Ovary (tissue), 9 donors: ENCODE data around the gene TBX2. TPM values are rescaled to one million over a fixed set of nuclear protein-coding genes. Genes with fewer than 3 reads are reported as not detected.
A peak's percentile ranks its signal among the peaks of the same experiment; 100 is the strongest.

Experiments
- DNase-seq, 5 donors: peaks; one replicate each; pipeline ENCODE4 v3.0.0-alpha.2; 2019 to 2020
- H3K27ac ChIP-seq, 2 donors: fragments of 200-600 bp; one replicate each; pipeline versions ENCODE4 v1.5.1 to v1.8.0; 2019 to 2022
- H3K27me3 ChIP-seq: fragments of 200-600 bp; one replicate; pipeline ENCODE4 v1.8.0; 2022
- H3K36me3 ChIP-seq: fragments of 200-600 bp; sonication (generic); one replicate; pipeline ENCODE4 v1.5.1; 2019
- H3K4me1 ChIP-seq: one replicate; pipeline ENCODE4 v1.8.1; 2013; ENCODE audit warnings: mild to moderate bottlenecking, moderate library complexity; ENCODE audit not compliant: insufficient read depth
- H3K4me3 ChIP-seq: fragments of 200-600 bp; sonication (generic); one replicate; pipeline ENCODE4 v1.5.1; 2017
- H3K9me3 ChIP-seq, 2 donors: fragments of 200-600 bp in 1 of 2; sonication (generic) in 1 of 2; one replicate each; pipeline versions ENCODE4 v1.5.1 to v1.8.1; 2013 to 2019; ENCODE audit warnings: mild to moderate bottlenecking in 1 of 2, moderate library complexity in 1 of 2
- EP300 ChIP-seq: sonication (generic); formaldehyde crosslinking; IDR thresholded peaks from one replicate; pipeline ENCODE4 v1.6.1; 2017; ENCODE audit warnings: antibody characterized with exemption
- POLR2A ChIP-seq: fragments of 450-650 bp; IDR thresholded peaks from one replicate; pipeline ENCODE4 v1.6.1; 2017; ENCODE audit warnings: antibody characterized with exemption, mild to moderate bottlenecking, moderate library complexity
- WGBS, 3 donors: extraction: QIAGEN DNeasy Blood & Tissue Kit in 1 of 3; methylation state at CpG; one replicate each; pipeline versions ENCODE4 v1.1.5 to v1.1.7; 2013 to 2017; 5-methylcytosine and 5-hydroxymethylcytosine counted together
- intact Hi-C, 4 donors: fragments of 100-400 bp; cut with DNase I; formaldehyde crosslinking; loops; one replicate each; pipeline versions ENCODE4 v1.11.0 to v1.15.1; 2022 to 2023
- polyA plus RNA-seq, 2 donors: library from polyadenylated mRNA; stranded (reverse); fragments of 200-250 nt in 1 of 2; fragments of 350-450 nt in 1 of 2; fragmentation: Illumina TruSeq in 1 of 2; extraction: RNeasy Lipid Tissue Mini Kit (QIAGEN cat#74804) in 1 of 2; gene quantifications; one replicate each; pipeline ENCODE4 v1.2.3, GENCODE V29; 2013 to 2014
- total RNA-seq, 7 donors: library from RNA; depleted of rRNA in 2 of 7; stranded (reverse); fragments of >200 nt in 2 of 7; fragmentation: NEBNext Ultra II Directional in 3 of 7; extraction: Animal tissue kit (Norgen Biotek cat#: 25700) in 3 of 7; gene quantifications; one replicate each; pipeline versions ENCODE4 v1.1.0 to v1.2.4, GENCODE V29; 2016 to 2023
- TF ChIP-seq, protein P1 (sequence below), 3 donors: fragments of 450-650 bp in 2 of 3; fragments of 200-600 bp in 1 of 3; IDR thresholded peaks; one replicate each; pipeline versions ENCODE4 v1.5.1 to v1.8.0; 2016 to 2022; ENCODE audit warnings: antibody characterized with exemption in 3 of 3, mild to moderate bottlenecking in 1 of 3
- donor health status: DM: no; HTN: no; CAD: no; lungs with moderate emphysema.
- donor health status: DM: no; HTN: no; CAD: no.
- donor health status: Bipolar disorder and iron deficiency.
- donor health status: DM: yes; HTN: yes; CAD: no.
- donor health status: DM: no; HTN: no; CAD: no.
- donor health status: DM: yes; HTN: yes; CAD: no.

Gene TBX2
- total and polyA plus RNA-seq, 9 donors: 4.8 to 22.2 (median 16.0) TPM

GRCh38 chr17:61416211-61416539 is 16.5 kb downstream of the TBX2 start:
- TF ChIP-seq, protein P1, sequence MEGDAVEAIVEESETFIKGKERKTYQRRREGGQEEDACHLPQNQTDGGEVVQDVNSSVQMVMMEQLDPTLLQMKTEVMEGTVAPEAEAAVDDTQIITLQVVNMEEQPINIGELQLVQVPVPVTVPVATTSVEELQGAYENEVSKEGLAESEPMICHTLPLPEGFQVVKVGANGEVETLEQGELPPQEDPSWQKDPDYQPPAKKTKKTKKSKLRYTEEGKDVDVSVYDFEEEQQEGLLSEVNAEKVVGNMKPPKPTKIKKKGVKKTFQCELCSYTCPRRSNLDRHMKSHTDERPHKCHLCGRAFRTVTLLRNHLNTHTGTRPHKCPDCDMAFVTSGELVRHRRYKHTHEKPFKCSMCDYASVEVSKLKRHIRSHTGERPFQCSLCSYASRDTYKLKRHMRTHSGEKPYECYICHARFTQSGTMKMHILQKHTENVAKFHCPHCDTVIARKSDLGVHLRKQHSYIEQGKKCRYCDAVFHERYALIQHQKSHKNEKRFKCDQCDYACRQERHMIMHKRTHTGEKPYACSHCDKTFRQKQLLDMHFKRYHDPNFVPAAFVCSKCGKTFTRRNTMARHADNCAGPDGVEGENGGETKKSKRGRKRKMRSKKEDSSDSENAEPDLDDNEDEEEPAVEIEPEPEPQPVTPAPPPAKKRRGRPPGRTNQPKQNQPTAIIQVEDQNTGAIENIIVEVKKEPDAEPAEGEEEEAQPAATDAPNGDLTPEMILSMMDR (IDR thresholded peaks at IDR 0.05): no peak
- no peak for TF ChIP-seq EP300
- TF ChIP-seq POLR2A: no peak
- intact Hi-C loops: loop anchor here in 3 of 4 donors (10.0 kb wide), 5 partner anchors 139 to 649 kb away; partner anchors contain the start of genes INTS2 (in 1 of the 3) and MED13 (in 1 of the 3)
- no peaks in the 10 kb centered on the region for H3K9me3 ChIP-seq
- no peaks in the 10 kb centered on the region for H3K36me3 ChIP-seq
- H3K27me3 ChIP-seq: no peaks in the 10 kb centered on the region
- H3K4me1 ChIP-seq: peaks cover 9% of the 10 kb centered on the region
- no peak overlapping the region for H3K4me3 ChIP-seq
- peak overlapping the region in 1 of 2 donors; percentile 39 for H3K27ac ChIP-seq
- DNase-seq: no peak
- WGBS, 3 donors: 74 to 88% (median 84%) methylated on average over 6 of the region's 6 CpGs

- H3K27ac ChIP-seq: peak overlapping the region in 1 of 2 donors; percentile 39
- no peak overlapping the region for H3K4me3 ChIP-seq
- intact Hi-C loops: loop anchor here in 3 of 4 donors (10.0 kb wide), 5 partner anchors 138 to 648 kb away; partner anchors contain the start of genes INTS2 (in 1 of the 3) and MED13 (in 1 of the 3)
- 16 to 20% (median 19%) methylated on average over 42 to 43 of the region's 43 CpGs for WGBS, 3 donors
- TF ChIP-seq EP300 (no peak), POLR2A (no peak)
- TF ChIP-seq, protein P1 (IDR thresholded peaks at IDR 0.05): peak; percentile 68 to 83 (median 73)
- H3K9me3 ChIP-seq: no peaks in the 10 kb centered on the region
- H3K4me1 ChIP-seq: peaks cover 8% of the 10 kb centered on the region
- no peaks in the 10 kb centered on the region for H3K27me3 ChIP-seq
- DNase-seq: peak; percentile 82 to 87 (median 85)
- H3K36me3 ChIP-seq: no peaks in the 10 kb centered on the region
Observed at GRCh38 chr17:61416540-61417363, 17.1 kb downstream of the TBX2 start.

- Histone ChIP-seq H3K9me3 (no peaks in the 10 kb centered on the region), H3K36me3 (no peaks in the 10 kb centered on the region), H3K4me1 (peaks cover 5% of the 10 kb centered on the region), H3K27me3 (no peaks in the 10 kb centered on the region), H3K4me3 (no peak overlapping the region), H3K27ac (no peak overlapping the region)
- no peak for TF ChIP-seq POLR2A
- TF ChIP-seq, protein P1 (IDR thresholded peaks at IDR 0.05): no peak
- no peak for TF ChIP-seq EP300
- no peak for DNase-seq
- intact Hi-C loops: loop anchor here in 3 of 4 donors (10.0 kb wide), 5 partner anchors 136 to 646 kb away; partner anchors contain the start of genes INTS2 (in 1 of the 3) and MED13 (in 1 of the 3)
- 69 to 86% (median 70%) methylated on average over 2 of the region's 2 CpGs for WGBS, 3 donors
Observed at GRCh38 chr17:61418449-61418848, 18.8 kb downstream of the TBX2 start.

- intact Hi-C loops: loop anchor here in 3 of 4 donors (10.0 kb wide), 5 partner anchors 135 to 645 kb away; partner anchors contain the start of genes INTS2 (in 1 of the 3) and MED13 (in 1 of the 3)
Observed at GRCh38 chr17:61419496-61420046, 19.9 kb downstream of the TBX2 start.

More at GRCh38 chr17:61419496-61420046, 19.9 kb downstream of the TBX2 start:
- no peaks in the 10 kb centered on the region for H3K27me3 ChIP-seq
- peaks cover 5% of the 10 kb centered on the region for H3K4me1 ChIP-seq
- no peak overlapping the region for H3K4me3 ChIP-seq
- no peak for TF ChIP-seq EP300
- TF ChIP-seq, protein P1 (IDR thresholded peaks at IDR 0.05): no peak
- TF ChIP-seq POLR2A: no peak
- 65 to 66% (median 66%) methylated on average over 8 of the region's 8 CpGs for WGBS, 3 donors
- no peaks in the 10 kb centered on the region for H3K36me3 ChIP-seq
- H3K9me3 ChIP-seq: no peaks in the 10 kb centered on the region
- H3K27ac ChIP-seq: no peak overlapping the region
- no peak for DNase-seq
